NCI-H526 (cell line): ENCODE data around the gene LZTS3.
A peak's percentile ranks its signal among the peaks of the same experiment; 100 is the strongest.
"Not testable (repeated sequence)": the region's sequence is repeated elsewhere in the genome, so short reads cannot be mapped to it uniquely, and the experiment has no call there.

Experiments used
- DNase-seq, 2 experiments: peaks; one replicate each; lab custom pipeline; 2025; lab: John Stamatoyannopoulos, UW

The LZTS3 gene

DNA sequence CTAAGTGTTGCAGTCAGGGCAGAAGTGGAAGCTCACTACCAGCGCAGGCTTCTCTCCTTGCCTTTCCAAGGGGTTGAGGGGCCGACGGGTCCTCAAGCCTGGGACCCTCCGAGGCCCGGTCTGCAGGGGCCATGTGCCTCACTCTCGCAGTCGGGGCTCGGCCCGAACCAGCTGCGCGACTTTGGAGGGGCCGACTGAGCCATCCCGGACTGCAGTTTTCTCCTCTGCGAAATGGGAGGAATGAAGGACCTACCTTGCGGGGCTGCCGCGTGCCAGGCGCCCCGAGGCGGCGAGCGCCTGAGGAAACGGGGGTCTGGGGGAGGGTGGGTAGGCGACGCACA is 5.6 kb downstream of the LZTS3 start:
- DNase-seq, result peak in 1 of 2 experiments; percentile 56

DNA sequence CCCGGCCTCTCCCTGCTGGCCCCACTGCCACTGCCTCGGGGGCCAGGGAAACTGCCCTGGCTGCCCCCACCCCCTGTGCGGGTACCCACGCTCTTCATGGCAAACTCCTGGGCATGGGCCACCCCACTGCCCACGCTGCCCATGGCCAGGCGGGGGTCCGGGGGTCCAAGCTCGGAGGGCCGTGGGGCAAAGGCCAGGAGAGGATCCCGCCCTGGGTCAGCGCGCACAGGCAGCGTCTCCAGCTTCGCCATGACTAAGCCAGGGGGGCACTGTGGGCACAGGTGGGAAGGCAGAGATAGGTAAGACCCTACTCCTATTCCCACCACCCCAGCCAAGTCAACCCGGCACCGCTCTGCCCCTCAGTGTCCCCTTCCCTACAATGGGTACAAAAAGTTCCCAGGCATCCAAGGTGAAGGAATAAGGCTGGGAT is 6.4 kb downstream of the LZTS3 start:
- no peak for DNase-seq

DNA sequence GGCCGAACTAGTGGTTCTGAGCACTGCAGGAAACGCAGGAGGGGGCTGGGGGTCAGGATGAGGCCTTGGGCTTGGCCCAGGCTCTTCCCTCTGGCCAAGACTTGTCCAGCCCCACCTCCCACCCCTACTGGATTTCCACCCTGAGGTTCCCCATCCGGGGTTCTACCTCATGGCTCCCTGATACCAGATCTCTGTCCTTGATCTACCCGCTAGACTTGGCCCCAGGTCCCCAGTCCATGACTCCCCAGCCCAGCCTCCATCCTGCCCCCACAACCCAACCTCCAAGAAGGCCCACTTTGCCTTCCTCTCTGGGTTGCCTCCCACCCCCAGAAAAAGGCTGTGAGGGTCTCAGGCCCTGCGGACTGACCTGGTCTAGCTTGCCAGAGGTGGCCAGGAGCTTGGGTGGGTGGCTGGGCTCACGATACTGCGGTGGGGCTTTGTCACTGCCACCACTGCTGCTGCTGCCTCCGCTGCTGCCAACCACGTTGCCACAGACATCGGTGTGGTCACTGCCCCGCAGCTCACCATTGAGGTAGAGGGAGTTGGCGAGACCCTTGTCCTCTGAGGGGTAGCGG is 6.9 kb downstream of the LZTS3 start:
- DNase-seq, result no peak

DNA sequence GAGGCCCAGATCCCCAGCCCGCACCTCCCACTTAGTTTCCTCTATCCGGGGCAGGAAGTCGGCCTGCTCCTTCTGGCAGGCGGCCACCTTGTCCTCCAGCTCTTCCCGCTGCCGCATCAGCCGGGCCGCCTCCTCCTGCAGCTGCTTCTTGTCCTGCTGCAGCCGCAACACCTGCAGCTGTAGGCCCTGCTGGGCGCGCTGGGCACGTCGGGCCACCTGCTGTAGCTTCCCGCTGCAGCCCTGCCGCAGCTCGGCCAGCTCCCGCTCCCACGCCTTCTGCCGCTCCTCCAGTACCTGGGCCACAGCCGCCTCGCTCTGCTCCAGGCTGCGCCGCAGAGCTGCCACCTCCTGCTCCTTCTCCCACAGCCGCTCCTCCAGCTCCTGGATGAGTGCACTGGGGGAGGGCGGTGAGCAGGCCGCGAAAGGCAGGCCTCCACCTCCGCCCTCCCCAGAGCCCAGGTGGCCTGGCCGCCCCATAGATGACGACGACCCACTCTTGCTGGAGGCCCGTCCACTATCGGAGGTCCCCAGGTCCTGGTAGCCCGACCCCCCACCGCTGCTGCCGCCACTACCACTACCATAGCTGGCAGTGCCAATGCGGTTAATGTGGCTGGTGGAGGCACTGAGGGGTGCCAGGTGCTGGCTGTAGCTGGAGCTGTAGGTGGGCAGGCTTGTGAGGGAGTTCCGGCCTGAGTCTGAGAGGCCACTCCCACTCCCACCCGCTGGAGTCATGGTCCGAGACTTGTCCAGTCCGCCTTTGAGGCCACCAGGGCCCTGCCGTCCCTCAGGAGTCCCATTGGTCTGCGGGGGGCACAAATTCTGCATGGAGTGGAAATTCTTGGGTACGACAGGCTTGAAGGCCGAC is 7.6 kb downstream of the LZTS3 start:
- no peak for DNase-seq

DNA sequence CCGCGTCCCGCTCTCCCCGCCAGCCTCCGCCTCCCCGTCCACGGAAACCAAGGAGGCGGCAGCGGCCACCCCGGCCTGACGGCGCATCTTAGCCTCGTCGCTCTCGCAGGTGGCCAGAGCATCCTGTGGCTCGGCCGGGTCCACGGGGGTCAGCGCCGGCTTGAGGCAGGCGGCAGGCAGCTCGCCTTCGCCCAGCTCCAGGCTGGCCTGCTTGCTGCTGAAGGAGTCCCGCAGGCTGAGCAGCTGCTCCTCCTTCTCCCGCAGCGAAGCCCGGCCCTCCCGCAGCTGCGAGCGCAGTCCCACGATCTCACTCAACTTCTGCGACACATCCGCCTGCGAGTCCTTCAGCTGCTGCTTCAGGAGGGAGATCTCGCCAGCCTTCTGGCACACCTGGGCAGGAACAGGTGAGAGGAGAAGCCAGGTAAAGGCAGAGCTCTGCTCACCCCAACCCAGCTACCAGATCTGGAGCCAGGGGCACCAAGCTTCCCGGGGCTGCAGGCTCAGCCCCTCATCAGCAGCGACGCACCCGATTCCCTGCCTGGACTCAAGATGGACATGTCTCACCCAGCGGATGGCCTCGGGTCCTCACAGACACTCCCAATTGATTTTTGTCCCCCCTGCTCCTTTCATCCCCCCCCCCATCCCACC is 8.5 kb downstream of the LZTS3 start:
- DNase-seq, result no peak

DNA sequence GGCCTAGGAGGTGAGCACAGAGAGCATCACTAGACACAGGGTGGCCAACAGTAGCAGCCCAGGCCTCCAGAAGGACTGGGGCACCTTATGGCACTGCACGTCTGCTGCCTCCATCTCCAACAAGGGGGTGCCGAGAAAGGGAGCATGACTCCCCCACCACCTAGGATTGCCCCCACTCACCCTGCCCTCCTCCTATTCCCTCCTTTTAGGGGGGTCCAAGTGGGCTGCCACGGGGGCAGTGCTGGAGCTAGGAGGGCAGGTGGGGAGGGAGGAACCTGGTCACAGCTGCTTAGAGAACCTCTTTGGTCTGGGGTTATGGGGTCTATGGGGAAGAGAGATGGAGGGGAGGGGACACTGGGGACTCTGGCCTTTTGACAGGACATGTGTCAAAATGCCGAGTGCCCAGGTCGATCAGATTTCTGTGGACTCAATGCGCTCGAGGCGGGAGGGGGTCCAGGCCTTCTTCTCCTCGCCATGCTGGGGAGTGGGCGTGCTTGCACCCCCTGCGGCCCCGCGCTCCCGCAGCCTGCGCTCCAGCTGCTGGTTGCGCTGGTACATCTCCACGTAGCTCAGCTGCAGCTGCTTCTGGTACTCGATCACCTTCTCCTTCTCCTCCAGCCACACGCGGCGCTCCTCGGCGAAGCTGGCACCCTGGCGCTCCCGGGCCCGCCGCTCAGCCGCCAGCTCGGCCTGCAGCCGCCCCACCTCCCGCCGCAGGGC is 9.1 kb downstream of the LZTS3 start:
- DNase-seq, result no peak

DNA sequence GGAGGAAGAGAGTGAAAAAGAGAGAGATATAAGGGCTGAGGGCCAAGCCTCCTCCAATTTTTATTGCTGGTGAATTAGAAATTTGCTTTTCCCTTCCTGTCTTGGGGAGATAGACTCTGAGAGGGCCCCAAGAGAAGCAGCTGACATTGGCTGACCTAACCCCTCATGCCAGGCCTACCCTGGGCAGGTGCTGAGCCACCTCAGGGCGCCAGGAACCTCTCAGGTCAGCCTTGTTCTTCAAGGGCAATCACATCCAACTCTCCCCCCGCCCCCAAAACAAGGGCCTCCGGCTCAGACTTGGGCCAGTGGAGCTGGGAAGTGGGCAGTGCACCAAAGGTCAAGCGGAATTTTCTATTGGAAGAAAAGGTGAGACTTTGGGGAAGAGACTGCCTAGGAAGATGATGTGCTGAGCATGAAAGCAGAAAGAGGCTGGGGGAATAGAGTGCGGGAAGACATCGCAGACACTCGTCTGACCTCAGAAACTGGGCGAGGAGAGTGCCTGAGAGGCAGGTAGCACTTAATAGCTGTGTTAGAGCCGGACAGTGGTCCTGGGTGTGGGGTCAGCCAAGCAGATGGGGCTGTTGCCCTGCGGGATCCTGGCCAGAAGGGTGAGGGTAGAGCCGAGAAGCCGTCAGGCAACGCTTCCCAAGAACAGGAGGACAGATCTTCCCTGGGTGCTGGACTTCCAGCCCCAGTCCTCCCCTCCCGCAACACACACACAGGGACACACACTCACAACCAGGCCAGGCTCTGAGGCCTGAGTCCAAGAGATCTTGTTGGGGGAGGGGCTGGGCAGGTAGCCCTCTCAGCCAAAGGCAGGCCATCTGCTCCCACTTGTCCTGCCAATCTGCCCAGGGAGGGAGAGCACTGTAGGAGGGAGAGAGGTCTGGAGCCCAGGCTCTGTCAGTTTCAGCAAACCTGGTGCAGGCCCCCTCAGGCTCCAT is 10.0 kb downstream of the LZTS3 start:
- DNase-seq, result no peak

DNA sequence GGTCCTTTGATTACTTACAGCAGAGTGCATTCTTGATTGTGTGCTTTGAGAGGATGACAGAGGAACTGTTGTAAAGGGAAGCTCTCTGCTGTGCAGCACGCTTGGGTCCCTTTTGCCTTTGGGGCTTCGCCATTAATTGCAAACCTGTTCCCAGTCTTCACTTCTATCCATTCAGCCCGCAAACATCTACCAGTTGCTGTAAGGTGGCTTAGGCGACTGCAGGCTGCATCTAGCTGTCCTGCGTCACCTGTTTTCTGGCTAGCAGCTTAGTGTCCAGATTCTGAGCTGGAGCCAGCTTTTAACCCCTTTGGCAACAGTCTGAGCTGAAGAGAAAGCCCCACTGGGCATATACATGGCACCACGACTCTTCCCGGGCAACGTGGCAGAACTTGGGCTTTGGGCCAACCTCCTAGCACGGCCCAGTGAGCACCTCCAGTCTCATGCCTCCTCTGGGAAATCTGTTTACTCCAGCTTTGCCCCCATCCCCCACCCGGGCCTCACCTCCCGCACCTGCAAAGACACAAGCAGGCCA is 11.2 kb downstream of the LZTS3 start:
- peak in 1 of 2 experiments; percentile 41 for DNase-seq

DNA sequence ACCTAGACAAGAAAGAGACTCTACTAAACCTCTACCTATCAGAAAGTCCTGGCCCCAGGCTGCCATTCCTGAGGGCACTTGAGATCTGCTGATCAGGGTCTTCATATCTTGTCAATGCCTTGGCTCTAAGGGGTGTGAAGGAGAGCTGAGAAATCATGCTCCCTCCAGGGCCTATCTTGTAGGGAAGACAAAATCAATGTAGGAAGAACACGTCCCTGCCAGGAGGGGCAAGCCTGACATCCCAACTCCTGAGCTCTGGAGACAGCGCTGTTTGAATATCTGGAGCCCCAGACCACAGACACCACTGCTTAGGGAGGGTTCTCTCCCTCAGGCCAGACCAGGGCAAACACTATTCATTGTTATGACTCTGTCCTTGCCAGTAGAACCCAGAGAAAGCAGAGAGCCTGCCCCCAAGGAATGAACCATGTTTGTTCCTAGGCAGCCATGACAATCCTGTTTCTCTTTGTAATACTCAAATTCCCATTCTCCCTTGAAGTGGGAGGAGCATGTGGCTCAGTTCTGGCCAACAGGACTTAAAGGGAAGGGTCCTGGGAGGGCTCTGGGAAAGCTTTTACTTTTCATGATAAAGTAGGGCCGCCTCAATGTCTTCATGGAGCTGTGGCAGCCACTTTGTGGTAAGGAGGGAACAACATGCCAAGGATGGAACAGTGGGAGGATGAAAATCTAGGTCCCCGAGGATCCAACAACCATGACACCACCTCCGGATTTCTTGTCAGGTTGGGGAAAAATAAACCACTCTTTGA is 11.9 kb downstream of the LZTS3 start:
- DNase-seq, result no peak

DNA sequence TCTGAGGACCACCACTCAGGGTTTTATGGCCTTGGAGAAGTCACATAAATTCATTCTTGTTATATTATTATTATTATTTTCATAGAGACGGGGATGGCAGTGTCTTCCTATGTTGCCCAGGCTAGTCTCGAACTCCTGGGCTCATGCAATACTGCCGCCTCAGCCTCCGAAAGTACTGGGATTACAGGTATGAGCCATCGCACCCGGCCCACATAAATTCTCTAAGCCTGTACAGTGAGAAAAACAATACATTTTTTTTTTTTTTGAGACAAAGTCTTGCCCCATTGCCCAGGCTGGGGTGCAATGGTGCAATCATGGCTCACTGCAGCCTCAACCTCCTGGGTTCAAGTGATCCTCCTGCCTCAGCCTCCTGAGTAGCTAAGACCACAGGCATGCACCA is 12.9 kb downstream of the LZTS3 start:
- DNase-seq, result no peak

DNA sequence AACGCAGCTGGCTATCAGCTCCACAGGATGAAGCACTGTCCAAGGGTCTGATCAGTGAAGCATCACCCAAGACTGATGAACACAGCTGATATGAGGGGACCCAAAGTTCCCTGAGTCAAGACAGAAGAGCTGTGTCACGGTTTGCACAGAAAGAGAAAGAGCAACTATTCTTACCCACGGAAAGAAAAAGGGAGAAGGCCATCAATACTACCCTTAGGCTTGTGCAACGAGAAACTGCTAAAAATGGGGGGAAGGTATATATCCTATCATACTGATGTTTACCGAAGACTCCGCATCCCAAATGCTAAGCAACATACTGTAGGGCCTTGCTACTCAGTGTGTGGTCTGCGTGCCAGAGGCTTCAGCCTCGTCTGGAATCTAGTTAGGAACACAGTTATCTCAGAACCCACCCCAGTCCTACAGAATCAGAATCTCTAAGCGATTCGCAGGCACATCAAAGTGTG is 14.3 kb downstream of the LZTS3 start:
- no peak for DNase-seq

DNA sequence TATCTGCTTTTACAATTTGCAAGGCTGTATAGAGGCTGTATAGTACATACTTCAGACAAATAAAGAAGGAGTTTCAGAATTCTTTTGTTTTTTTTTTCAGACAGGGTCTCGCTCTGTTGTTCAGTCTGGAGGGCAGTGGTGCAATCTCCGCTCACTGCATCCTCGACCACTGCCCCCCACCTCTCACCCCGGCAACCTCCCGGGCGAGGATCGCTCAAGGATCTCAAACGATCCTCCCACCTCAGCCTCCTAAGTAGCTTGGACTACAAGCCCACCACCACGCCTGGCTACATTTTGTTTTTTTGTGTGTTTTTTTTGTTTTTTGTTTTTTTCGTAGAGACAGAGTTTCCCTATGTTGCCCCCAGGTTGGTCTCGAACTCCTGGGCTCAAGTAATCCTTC is 15.5 kb downstream of the LZTS3 start:
- no peak for DNase-seq

DNA sequence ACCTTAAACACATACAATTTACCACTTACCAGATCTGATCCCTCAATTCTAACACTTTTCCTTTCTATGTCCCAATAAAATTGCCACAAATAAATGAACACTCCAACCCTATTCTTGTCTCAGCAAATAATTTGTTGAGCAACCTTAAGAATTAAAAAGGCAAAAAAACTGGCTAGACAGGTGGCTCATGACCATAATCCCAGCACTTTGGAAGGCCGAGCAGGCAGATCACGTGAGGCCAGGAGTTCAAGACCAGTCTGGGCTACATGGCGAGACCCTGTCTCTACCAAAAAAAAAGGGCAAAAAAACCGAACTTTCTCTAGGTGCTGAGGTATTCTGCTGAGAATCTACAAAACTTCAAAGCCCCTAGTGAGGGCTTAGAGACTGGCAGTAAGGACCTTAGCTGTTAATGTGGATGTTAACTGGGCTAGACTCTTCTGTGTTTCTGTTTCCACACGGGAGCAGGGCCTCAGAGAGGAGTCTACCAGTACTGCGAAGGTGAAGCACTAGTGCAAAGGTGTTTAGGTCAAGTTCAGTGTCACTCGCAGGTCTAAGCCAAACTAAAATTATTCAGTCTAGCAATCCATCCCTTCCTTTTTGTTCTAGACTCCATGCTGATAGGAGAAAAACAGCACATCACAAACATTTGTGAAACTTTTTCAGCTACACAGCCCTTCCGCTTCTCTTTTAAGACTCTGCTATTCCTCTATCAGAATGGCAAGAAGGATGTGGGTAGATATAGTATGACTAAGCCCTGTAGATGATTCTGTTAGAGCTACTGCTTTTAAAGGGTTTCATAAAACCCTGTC is 16.3 kb downstream of the LZTS3 start:
- DNase-seq, result no peak

DNA sequence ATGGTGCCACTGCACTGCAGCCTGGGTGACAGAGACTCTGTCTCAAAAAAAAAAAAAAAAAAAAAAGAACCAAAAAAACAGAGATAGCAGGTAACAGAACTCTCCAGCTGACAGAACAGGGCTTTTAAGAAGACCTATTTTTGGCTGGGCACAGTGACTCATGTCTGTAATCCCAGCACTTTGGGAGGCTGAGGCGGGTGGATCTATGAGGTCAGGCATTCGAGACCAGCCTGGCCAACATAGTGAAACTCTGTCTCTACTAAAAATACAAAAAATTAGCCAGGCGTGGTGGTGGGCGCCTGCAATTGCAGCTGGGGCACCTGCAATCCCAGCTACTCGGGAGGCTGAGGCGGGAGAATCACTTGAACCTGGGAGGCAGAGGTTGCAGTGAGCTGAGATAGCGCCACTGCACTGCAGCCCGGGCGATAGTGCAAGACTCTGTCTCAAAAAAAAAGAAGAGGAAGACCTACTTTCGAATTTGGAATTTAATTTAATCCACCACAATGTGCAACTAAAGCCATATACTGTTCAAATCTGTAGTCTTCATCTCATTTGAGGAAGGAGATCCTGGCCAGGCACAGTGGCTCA is 21.2 kb downstream of the LZTS3 start:
- DNase-seq, result not testable (repeated sequence)

DNA sequence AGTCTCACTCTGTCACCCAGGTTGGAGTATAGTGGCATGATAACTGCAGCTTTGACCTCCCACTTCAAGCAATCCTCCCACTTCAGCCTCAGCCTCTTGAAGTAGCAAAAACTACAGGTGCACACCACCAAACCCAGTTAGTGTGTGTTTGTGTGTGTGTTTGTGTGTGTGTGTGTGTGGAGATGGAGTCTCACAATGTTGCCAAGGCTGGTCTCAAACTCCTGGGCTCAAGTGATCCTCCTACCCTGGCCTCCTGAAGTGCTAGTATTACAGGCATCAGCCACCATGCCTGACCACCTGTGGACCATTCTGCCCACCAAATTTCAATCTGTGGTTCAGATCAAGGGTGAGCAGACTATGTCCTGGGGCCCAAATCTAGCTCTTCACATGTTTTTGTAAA is 22.4 kb downstream of the LZTS3 start:
- DNase-seq, result no peak

DNA sequence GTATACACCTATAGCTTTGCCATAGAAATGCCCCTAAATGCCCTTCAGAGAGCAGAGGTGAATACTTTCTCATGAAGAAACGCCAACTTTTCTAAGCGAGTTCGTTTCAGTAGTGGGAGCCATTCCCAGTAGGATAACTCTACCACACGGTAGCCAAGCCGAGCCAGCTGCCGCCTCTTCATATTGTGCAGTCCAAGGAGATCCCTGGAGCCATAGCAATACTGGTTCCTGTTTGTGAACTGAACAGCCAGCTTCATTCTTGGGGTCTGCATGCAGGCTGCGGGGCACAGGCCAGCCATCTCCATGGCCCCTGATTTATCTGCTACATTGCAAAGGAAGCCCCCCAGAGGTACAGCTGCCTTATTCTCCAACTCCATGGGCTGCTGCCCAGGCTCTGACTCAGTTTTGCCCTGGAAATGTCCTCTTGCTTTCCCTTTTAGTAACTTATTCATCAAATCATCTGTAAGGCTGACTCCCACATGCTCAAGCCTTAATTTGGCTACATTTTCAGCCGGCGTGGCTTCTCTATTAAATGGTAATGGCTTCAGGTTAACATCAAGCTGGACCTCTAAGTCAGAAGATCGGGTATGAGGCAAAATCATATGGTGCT is 26.5 kb downstream of the LZTS3 start:
- DNase-seq, result no peak

DNA sequence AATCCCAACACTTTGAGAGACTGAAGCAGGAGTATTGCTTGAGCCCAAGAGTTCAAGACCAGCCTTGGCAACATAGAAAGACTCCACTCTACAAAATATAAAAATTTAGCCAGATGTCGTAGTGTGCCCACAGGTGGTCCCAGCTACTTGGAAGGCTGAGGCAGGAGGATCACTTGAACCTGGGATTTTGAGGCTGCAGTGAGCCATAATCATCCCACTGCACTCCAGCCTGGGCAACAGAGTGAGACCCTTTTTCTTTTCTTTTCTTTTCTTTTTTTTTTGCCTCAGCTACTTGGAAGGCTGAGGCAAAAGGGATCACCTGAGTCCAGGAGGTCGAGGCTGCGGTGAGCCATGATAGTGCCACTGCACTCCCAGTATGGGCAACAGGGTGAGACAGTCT is 31.6 kb downstream of the LZTS3 start:
- no peak for DNase-seq

DNA sequence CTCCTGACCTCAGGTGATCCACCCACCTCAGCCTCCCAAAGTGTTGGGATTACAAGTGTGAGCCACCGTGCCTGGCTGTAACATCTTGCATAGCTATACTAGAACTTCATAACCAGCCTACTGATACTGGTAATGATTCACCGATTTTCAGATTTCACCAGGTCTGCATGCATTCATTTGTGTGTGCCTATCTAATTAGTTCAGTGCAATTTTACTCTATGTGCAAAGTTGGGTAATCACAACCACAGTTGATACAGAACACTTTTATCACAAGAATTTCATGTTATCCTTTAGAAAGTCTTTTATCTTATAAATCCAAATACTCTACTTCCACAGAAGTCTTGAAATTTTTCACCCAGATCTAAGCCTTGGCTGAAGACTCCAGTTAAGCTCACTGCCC is 35.9 kb downstream of the LZTS3 start:
- DNase-seq, result no peak
